Colonic mucosa (tissue), 4 donors: ENCODE results near the gene PIGW. TPM values are rescaled to one million over a fixed set of nuclear protein-coding genes. Genes with fewer than 3 reads are reported as not detected.
"Not testable (repeated sequence)": the region's sequence is repeated elsewhere in the genome, so short reads cannot be mapped to it uniquely, and the experiment has no call there.

ENCODE experiments used
- DNase-seq: peaks from one replicate; pipeline ENCODE4 v3.0.0-alpha.2; 2020
- H3K27ac ChIP-seq: fragments of 200-600 bp; one replicate; pipeline ENCODE4 v1.8.0; 2021
- H3K27me3 ChIP-seq: fragments of 200-600 bp; one replicate; pipeline ENCODE4 v1.8.0; 2021
- H3K36me3 ChIP-seq: fragments of 200-600 bp; one replicate; pipeline ENCODE4 v1.8.0; 2021
- H3K4me1 ChIP-seq: fragments of 200-600 bp; one replicate; pipeline ENCODE4 v1.8.0; 2021; ENCODE audit warnings: mild to moderate bottlenecking
- H3K4me3 ChIP-seq: fragments of 200-600 bp; one replicate; pipeline ENCODE4 v1.8.0; 2021
- H3K9ac ChIP-seq, 2 donors: one replicate each; pipeline ENCODE4 v1.7.0; 2013; ENCODE audit warnings: control low read depth in 2 of 2, low read depth in 2 of 2, low read length in 2 of 2
- H3K9me3 ChIP-seq: fragments of 200-600 bp; one replicate; pipeline ENCODE4 v1.8.0; 2021
- CTCF ChIP-seq: fragments of 200-600 bp; IDR thresholded peaks from one replicate; pipeline ENCODE4 v1.8.0; 2022; ENCODE audit warnings: antibody characterized with exemption, mild to moderate bottlenecking
- intact Hi-C: fragments of 100-400 bp; cut with DNase I; formaldehyde crosslinking; loops from one replicate; pipeline ENCODE4 v1.14.1; 2022
- total RNA-seq, 2 donors: library from RNA; stranded (reverse); fragmentation: NEBNext Ultra II Directional in 1 of 2; extraction: Animal tissue kit (Norgen Biotek cat#: 25700) in 1 of 2; gene quantifications; one replicate each; pipeline ENCODE4 v1.2.1, GENCODE V29; 2021
- donor health status: healthy.
- donor health status: DM: no; HTN: no; CAD: no.
- donor health status: DM: no; HTN: no; CAD: no.

The PIGW gene
- total RNA-seq, 2 donors from 2014 or later = 4.8 to 10.2 TPM

- Histone ChIP-seq H3K4me3 (no peak overlapping the region), H3K27ac (no peak overlapping the region), H3K4me1 (no peaks in the 10 kb centered on the region), H3K36me3 (no peaks in the 10 kb centered on the region), H3K9me3 (no peaks in the 10 kb centered on the region), H3K27me3 (no peaks in the 10 kb centered on the region), H3K9ac (no peak overlapping the region)
- intact Hi-C loops = no loop called here
- DNase-seq = no peak
- no peak for TF ChIP-seq CTCF
Observed at GRCh38 chr17:36505171-36505570, 29.6 kb upstream of the PIGW start.

GRCh38 chr17:36506249-36506826, 28.4 kb upstream of the PIGW start:
- no peak for DNase-seq
- intact Hi-C loops = no loop called here
- no peaks in the 10 kb centered on the region for H3K9me3 ChIP-seq
- no peaks in the 10 kb centered on the region for H3K36me3 ChIP-seq
- no peak overlapping the region for H3K4me3 ChIP-seq
- no peaks in the 10 kb centered on the region for H3K4me1 ChIP-seq
- no peaks in the 10 kb centered on the region for H3K27me3 ChIP-seq
- no peak overlapping the region for H3K27ac ChIP-seq
- TF ChIP-seq CTCF = no peak
- H3K9ac ChIP-seq = no peak overlapping the region

GRCh38 chr17:36506831-36507230, 28.0 kb upstream of the PIGW start:
- TF ChIP-seq CTCF = no peak
- Histone ChIP-seq H3K9me3 (no peaks in the 10 kb centered on the region), H3K9ac (no peak overlapping the region), H3K4me1 (no peaks in the 10 kb centered on the region), H3K36me3 (no peaks in the 10 kb centered on the region), H3K4me3 (no peak overlapping the region), H3K27ac (no peak overlapping the region), H3K27me3 (no peaks in the 10 kb centered on the region)
- DNase-seq = no peak
- intact Hi-C loops = no loop called here

- DNase-seq = no peak
- TF ChIP-seq CTCF = no peak
- H3K9me3 ChIP-seq = no peaks in the 10 kb centered on the region
- H3K27me3 ChIP-seq = no peaks in the 10 kb centered on the region
- no peak overlapping the region for H3K4me3 ChIP-seq
- H3K27ac ChIP-seq = no peak overlapping the region
- intact Hi-C loops = no loop called here
- H3K9ac ChIP-seq = no peak overlapping the region
- H3K36me3 ChIP-seq = no peaks in the 10 kb centered on the region
- no peaks in the 10 kb centered on the region for H3K4me1 ChIP-seq
Observed at GRCh38 chr17:36507266-36507665, 27.5 kb upstream of the PIGW start.

DNA sequence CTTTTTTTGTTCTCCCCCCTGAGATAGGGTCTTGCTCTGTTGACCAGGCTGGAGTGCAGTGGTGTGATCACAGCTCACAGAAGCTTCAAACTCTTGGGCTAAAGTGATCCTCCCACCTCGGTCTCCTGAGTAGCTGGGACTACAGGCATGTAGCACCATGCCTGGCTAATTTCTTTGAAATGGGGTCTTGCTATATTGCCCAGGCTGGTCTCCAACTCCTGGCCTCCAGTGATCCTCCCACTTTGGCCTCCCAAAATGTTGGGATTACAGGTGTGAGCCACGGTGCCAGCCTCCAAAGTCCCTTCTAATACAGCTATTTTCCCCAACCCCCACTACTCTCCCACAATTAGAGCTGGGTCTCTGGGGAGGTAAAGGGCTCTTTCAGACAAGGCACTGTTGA, 26.3 kb upstream of the PIGW start:
- H3K36me3 ChIP-seq, intact Hi-C loops: not testable (repeated sequence)

DNA sequence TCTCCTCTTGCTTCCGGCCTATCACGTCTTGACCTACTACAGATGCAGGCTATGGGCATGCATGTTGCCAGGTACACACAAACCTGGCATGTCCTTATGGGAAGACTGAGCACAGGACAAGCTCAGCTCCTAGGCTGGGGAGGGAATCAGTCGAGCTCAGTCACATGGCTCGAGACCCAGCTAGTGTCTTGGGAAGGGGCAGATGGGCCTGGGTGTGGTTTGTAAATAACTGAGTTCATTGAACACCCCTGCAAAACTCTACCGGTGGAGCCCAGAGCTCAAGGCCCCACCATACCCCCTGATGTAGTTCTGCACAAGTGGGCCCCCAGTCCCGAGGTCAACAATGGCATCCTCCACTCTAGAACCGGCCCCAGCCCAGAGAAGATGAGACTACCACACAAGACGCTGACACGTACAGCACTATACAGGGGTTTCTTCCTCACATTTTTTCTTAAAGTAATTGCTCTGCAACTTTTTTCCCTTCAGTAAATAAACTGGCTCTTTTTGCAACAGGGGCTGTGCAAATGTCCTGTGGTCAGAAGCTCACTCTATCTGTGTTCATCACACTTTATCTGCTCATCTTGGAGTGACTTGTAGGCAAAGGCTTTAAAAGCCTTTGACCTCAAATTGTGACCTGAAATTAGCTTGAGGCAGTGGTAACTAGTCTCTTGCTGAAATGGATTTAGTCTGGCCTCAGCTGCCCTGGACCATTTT, 25.4 kb upstream of the PIGW start:
- Histone ChIP-seq H3K27me3 (no peaks in the 10 kb centered on the region), H3K4me1 (no peaks in the 10 kb centered on the region), H3K27ac (no peak overlapping the region), H3K9me3 (no peaks in the 10 kb centered on the region), H3K36me3 (no peaks in the 10 kb centered on the region), H3K9ac (no peak overlapping the region), H3K4me3 (no peak overlapping the region)
- no peak for TF ChIP-seq CTCF
- DNase-seq = no peak
- intact Hi-C loops = no loop called here

More for the DNA sequence above, 26.3 kb upstream of the PIGW start:
- H3K27me3 ChIP-seq, H3K9me3 ChIP-seq, H3K27ac ChIP-seq, DNase-seq, H3K9ac ChIP-seq, H3K4me3 ChIP-seq, H3K4me1 ChIP-seq: not testable (repeated sequence)
